Fibroblast of lung (primary cell): Measurements from ENCODE around the gene CHI3L2. TPM values are rescaled to one million over a fixed set of nuclear protein-coding genes. Genes with fewer than 3 reads are reported as not detected.

Source experiments
- DNase-seq, 2 donors: peaks; one replicate each; pipeline versions ENCODE4 v3.0.0 to v3.0.0-alpha.2; 2010; ENCODE audit warnings: low read depth in 2 of 2
- H2AFZ ChIP-seq: 2 replicates; pipeline ENCODE4 v1.5.1; 2012; ENCODE audit warnings: low read length, control low read depth, inconsistent platforms
- H3K27ac ChIP-seq: 2 replicates; pipeline ENCODE4 v1.5.1; 2011; ENCODE audit warnings: low read length, control low read depth; ENCODE audit not compliant: insufficient read depth
- H3K27me3 ChIP-seq: 2 replicates; pipeline ENCODE4 v1.5.1; 2011; ENCODE audit warnings: mild to moderate bottlenecking, low read length; ENCODE audit not compliant: control insufficient read depth, insufficient read depth
- H3K36me3 ChIP-seq: 2 replicates; pipeline ENCODE4 v1.5.1; 2011; ENCODE audit warnings: low read length; ENCODE audit not compliant: control insufficient read depth, insufficient read depth
- H3K4me1 ChIP-seq: 2 replicates; pipeline ENCODE4 v1.5.1; 2011; ENCODE audit warnings: low read length; ENCODE audit not compliant: control insufficient read depth, insufficient read depth; ENCODE audit errors: extremely low read depth
- H3K4me2 ChIP-seq: 2 replicates; pipeline ENCODE4 v1.5.1; 2011; ENCODE audit warnings: low read length, control low read depth; ENCODE audit not compliant: insufficient read depth; ENCODE audit errors: extremely low read depth
- H3K4me3 ChIP-seq, 4 experiments: fragments of 200-600 bp in 1 of 4; sonication (generic) in 1 of 4; replicated peaks in 1 of 4; 2 replicates each; pipeline ENCODE4 v1.5.1; 2011 to 2016; ENCODE audit warnings: low read length in 4 of 4, low read depth in 3 of 4, mild to moderate bottlenecking in 3 of 4, control low read depth in 2 of 4, inconsistent platforms in 1 of 4, mixed read lengths in 1 of 4; ENCODE audit not compliant: insufficient read depth in 1 of 4; ENCODE audit errors: control extremely low read depth in 1 of 4
- H3K79me2 ChIP-seq: 2 replicates; pipeline ENCODE4 v1.5.1; 2012; ENCODE audit warnings: mild to moderate bottlenecking, low read length, inconsistent platforms; ENCODE audit not compliant: control insufficient read depth, insufficient read depth
- H3K9ac ChIP-seq: 2 replicates; pipeline ENCODE4 v1.5.1; 2011; ENCODE audit warnings: mild to moderate bottlenecking, low read length, control low read depth; ENCODE audit not compliant: insufficient read depth
- H3K9me3 ChIP-seq: 2 replicates; pipeline ENCODE4 v1.5.1; 2012; ENCODE audit warnings: low read depth, low read length; ENCODE audit not compliant: control insufficient read depth, insufficient read depth
- H4K20me1 ChIP-seq: 2 replicates; pipeline ENCODE4 v1.5.1; 2011; ENCODE audit warnings: low read length; ENCODE audit not compliant: control insufficient read depth, insufficient read depth; ENCODE audit errors: extremely low read depth
- EZH2 ChIP-seq: IDR thresholded peaks from 2 replicates; pipeline ENCODE4 v1.5.1; 2012; ENCODE audit warnings: low read length, control low read depth, mild to moderate bottlenecking; ENCODE audit errors: missing control alignments
- polyA plus RNA-seq, 2 donors: library from polyadenylated mRNA; depleted of rRNA in 1 of 2; stranded (reverse) in 1 of 2; unstranded in 1 of 2; fragments of >200 nt; gene quantifications; 2 replicates each; pipeline ENCODE4 v1.2.1, GENCODE V29; 2011 to 2012; ENCODE audit warnings: missing spikeins in 1 of 2
- total RNA-seq: library from RNA; depleted of rRNA; stranded (reverse); fragments of >200 nt; gene quantifications from 2 replicates; pipeline ENCODE4 v1.2.1, GENCODE V29; 2014
- TF ChIP-seq, protein P1 (sequence below), 2 donors: IDR thresholded peaks in 1 of 2; conservative IDR thresholded peaks in 1 of 2; 1 replicate in 1 of 2; 2 replicates in 1 of 2; pipeline ENCODE4 v1.5.1; 2011 to 2012; ENCODE audit warnings: low read length in 2 of 2, control low read depth in 1 of 2, inconsistent platforms in 1 of 2, low read depth in 1 of 2, mild to moderate bottlenecking in 1 of 2

The CHI3L2 gene
- total and polyA plus RNA-seq, 2 donors (not counting 1 experiment from before 2014, with no cell fraction given): 1.5 to 3.8 TPM

DNA sequence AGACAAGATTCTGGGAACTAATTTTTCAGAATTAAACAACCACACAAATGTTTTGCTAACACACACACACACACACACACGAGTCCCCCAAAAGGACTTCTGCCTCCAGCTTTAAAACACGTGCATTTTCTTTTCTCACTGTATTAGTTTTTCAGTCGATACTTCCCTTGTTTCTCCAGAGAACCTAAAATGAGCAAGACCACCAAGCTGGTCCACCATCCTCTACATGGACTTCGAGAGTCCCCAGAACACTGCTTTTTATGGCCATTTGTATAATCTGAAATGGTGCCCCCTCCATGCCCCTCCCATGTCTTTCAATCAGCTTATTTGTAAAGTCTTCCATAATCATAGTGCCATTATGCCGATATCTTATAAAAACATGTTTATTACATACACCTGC is 10.8 kb upstream of the CHI3L2 start:
- no peak for DNase-seq
- H3K4me1 ChIP-seq: no peaks in the 10 kb centered on the region
- no peaks in the 10 kb centered on the region for H4K20me1 ChIP-seq
- H3K36me3 ChIP-seq: no peaks in the 10 kb centered on the region
- no peak overlapping the region for H3K9ac ChIP-seq
- H3K27me3 ChIP-seq: no peaks in the 10 kb centered on the region
- H3K79me2 ChIP-seq: no peaks in the 10 kb centered on the region
- TF ChIP-seq, protein P1, sequence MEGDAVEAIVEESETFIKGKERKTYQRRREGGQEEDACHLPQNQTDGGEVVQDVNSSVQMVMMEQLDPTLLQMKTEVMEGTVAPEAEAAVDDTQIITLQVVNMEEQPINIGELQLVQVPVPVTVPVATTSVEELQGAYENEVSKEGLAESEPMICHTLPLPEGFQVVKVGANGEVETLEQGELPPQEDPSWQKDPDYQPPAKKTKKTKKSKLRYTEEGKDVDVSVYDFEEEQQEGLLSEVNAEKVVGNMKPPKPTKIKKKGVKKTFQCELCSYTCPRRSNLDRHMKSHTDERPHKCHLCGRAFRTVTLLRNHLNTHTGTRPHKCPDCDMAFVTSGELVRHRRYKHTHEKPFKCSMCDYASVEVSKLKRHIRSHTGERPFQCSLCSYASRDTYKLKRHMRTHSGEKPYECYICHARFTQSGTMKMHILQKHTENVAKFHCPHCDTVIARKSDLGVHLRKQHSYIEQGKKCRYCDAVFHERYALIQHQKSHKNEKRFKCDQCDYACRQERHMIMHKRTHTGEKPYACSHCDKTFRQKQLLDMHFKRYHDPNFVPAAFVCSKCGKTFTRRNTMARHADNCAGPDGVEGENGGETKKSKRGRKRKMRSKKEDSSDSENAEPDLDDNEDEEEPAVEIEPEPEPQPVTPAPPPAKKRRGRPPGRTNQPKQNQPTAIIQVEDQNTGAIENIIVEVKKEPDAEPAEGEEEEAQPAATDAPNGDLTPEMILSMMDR (conservative IDR thresholded peaks at IDR 0.05 in 1 of 2, IDR thresholded peaks at IDR 0.05 in 1 of 2; ENCODE audit: low read depth in 1 of 2, low read length in 2 of 2): no peak
- TF ChIP-seq EZH2: no peak
- no peak overlapping the region for H3K27ac ChIP-seq
- no peak overlapping the region for H3K4me3 ChIP-seq
- no peak overlapping the region for H3K4me2 ChIP-seq
- H2AFZ ChIP-seq: no peak overlapping the region
- no peaks in the 10 kb centered on the region for H3K9me3 ChIP-seq

DNA sequence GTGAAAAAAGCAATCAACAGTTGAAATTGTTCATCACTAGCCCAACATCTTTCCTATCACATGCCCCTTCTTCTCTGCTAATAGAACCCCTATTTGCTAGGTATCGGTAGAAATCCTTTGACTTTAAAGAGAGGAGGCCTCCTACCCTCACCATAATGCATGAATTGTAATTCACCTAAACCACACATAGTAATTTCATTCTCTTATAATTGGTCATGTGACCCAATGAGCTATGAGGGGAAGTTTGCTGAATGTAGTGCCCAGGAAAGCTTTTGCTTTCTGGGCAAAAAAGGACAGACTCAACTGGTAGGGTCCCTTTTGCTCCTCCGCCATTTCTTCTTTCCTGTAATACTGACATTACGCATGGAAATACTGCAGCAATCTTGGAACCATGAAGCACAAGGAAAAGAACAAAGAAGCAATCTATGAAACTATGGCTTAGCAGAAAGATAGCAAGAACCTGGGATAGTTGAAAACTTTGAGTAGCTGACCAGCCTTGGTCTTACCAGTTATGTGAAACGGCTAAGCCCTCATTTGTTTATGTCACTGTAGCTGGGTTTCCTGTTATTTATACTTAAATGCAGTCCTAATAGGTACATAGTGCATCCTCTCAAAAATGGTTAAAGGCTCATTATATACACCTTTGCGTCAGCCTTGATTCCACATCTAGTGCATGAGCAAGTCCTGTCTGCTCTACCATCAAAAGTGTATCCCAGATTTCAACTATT is 10.2 kb upstream of the CHI3L2 start:
- TF ChIP-seq EZH2: no peak
- TF ChIP-seq, protein P1 (conservative IDR thresholded peaks at IDR 0.05 in 1 of 2, IDR thresholded peaks at IDR 0.05 in 1 of 2; ENCODE audit: low read depth in 1 of 2, low read length in 2 of 2): no peak
- Histone ChIP-seq H3K27me3 (no peaks in the 10 kb centered on the region), H4K20me1 (no peaks in the 10 kb centered on the region), H2AFZ (no peak overlapping the region), H3K4me2 (no peak overlapping the region), H3K9ac (no peak overlapping the region), H3K9me3 (no peaks in the 10 kb centered on the region), H3K79me2 (no peaks in the 10 kb centered on the region), H3K36me3 (no peaks in the 10 kb centered on the region), H3K27ac (no peak overlapping the region), H3K4me1 (no peaks in the 10 kb centered on the region), H3K4me3 (no peak overlapping the region)
- no peak for DNase-seq

DNA sequence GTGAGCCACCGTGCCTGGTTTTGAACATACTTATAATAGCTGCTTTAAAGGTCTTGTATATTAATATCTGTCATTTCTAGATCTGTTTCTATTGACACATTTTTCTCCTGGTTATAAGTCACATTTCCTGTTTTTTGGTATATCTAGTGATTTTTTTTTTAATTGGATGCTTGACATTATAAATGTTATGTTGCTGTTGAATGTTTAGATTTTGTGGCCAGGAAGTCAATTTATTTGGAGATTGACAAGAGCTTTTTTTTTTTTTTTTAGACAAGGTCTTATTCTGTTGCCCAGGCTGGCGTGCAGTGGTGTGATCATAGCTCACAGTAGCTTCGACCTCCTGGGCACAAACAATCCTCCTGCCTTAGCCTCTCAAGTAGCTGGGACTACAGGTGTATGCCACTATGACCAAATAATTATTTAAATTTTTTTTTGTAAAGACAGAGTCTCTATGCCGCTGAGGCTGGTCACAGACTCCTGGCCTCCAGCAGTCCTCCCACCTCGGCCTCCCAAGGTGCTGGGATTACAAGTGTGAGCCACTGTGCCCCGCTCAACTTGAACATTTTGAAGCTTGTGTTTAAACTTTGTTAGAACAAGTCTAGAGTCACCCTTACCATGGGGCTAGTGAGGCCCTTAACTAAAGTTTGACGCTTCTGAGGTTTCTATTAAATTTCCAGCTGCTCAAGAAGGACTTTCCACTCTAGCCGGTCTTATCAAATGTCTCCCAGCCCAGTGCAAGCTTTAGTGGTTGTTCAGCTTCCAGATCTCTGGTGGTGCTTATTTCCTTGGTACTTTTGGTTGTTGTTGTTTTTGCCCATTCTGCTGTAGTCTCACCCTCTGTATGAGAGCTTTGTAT is 8.6 kb upstream of the CHI3L2 start:
- no peak overlapping the region for H3K9ac ChIP-seq
- no peaks in the 10 kb centered on the region for H3K27me3 ChIP-seq
- no peaks in the 10 kb centered on the region for H3K36me3 ChIP-seq
- no peak for DNase-seq
- H2AFZ ChIP-seq: no peak overlapping the region
- H3K4me1 ChIP-seq: no peaks in the 10 kb centered on the region
- H3K27ac ChIP-seq: no peak overlapping the region
- no peak overlapping the region for H3K4me2 ChIP-seq
- H3K79me2 ChIP-seq: no peaks in the 10 kb centered on the region
- no peak for TF ChIP-seq EZH2
- TF ChIP-seq, protein P1 (conservative IDR thresholded peaks at IDR 0.05 in 1 of 2, IDR thresholded peaks at IDR 0.05 in 1 of 2; ENCODE audit: low read depth in 1 of 2, low read length in 2 of 2): no peak
- H4K20me1 ChIP-seq: no peaks in the 10 kb centered on the region
- no peaks in the 10 kb centered on the region for H3K9me3 ChIP-seq
- no peak overlapping the region for H3K4me3 ChIP-seq
